Suprapubic skin (tissue), 4 donors: ENCODE measurements around the gene PPP1R13B.

ENCODE experiments used
- EP300 ChIP-seq: sonication (generic); formaldehyde crosslinking; IDR thresholded peaks from one replicate; pipeline ENCODE4 v1.6.1; 2017; ENCODE audit warnings: antibody characterized with exemption
- POLR2A ChIP-seq, 2 donors: fragments of 450-650 bp; IDR thresholded peaks; one replicate each; pipeline ENCODE4 v1.6.1; 2017; ENCODE audit warnings: antibody characterized with exemption in 2 of 2, mild to moderate bottlenecking in 2 of 2, moderate library complexity in 2 of 2
- POLR2AphosphoS5 ChIP-seq, 3 donors: sonication (generic); formaldehyde crosslinking; IDR thresholded peaks; one replicate each; pipeline ENCODE4 v1.6.1; 2017; ENCODE audit warnings: antibody characterized with exemption in 3 of 3
- TF ChIP-seq, protein P1 (sequence below), 2 donors: fragments of 200-600 bp in 1 of 2; fragments of 450-650 bp in 1 of 2; sonication (generic) in 1 of 2; IDR thresholded peaks; one replicate each; pipeline ENCODE4 v1.5.1; 2016 to 2019; ENCODE audit warnings: antibody characterized with exemption in 2 of 2, mild to moderate bottlenecking in 1 of 2, moderate library complexity in 1 of 2

DNA sequence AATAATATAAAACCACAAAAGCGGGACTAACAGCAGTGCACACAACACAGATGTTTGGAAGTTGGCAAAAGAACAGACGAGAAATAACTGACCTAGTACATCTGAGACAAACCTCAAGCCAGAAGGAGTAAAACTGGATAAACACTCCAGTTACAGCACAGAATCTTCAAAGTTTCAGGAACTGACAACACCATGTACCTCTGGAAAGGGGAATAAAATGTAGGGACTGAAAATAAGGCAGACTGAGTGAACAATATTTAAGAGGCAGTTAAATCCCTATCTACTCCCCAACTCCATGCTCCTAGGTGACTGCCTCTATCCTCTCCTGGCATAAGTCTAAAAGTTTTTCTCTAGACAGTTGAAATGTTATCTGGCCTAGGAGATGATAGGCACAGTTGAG, 73.9 kb downstream of the PPP1R13B start:
- TF ChIP-seq, protein P1, sequence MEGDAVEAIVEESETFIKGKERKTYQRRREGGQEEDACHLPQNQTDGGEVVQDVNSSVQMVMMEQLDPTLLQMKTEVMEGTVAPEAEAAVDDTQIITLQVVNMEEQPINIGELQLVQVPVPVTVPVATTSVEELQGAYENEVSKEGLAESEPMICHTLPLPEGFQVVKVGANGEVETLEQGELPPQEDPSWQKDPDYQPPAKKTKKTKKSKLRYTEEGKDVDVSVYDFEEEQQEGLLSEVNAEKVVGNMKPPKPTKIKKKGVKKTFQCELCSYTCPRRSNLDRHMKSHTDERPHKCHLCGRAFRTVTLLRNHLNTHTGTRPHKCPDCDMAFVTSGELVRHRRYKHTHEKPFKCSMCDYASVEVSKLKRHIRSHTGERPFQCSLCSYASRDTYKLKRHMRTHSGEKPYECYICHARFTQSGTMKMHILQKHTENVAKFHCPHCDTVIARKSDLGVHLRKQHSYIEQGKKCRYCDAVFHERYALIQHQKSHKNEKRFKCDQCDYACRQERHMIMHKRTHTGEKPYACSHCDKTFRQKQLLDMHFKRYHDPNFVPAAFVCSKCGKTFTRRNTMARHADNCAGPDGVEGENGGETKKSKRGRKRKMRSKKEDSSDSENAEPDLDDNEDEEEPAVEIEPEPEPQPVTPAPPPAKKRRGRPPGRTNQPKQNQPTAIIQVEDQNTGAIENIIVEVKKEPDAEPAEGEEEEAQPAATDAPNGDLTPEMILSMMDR (IDR thresholded peaks at IDR 0.05), result no peak
- TF ChIP-seq POLR2AphosphoS5 (IDR thresholded peaks at IDR 0.05) (no peak), POLR2A (IDR thresholded peaks at IDR 0.05) (no peak), EP300 (no peak)
